SK-N-SH (cell line): ENCODE data around the gene FAM222A.

ENCODE experiments used
- EP300 ChIP-seq, 2 experiments: IDR thresholded peaks; 2 replicates each; pipeline versions ENCODE4 v1.4.0 to v1.6.1; 2012; ENCODE audit warnings: borderline replicate concordance in 1 of 2, low read depth in 1 of 2, low read length in 1 of 2
- MAX ChIP-seq: IDR thresholded peaks from 2 replicates; pipeline ENCODE4 v1.4.0; 2012; ENCODE audit warnings: low read depth
- MXI1 ChIP-seq: IDR thresholded peaks from 2 replicates; pipeline ENCODE4 v1.6.1; 2012; ENCODE audit warnings: mild to moderate bottlenecking, low read depth, low read length, improper control_type of control experiment
- POLR2AphosphoS5 ChIP-seq: IDR thresholded peaks from 2 replicates; pipeline ENCODE4 v1.6.1; 2012; ENCODE audit warnings: low read depth, low read length
- RAD21 ChIP-seq: IDR thresholded peaks from 2 replicates; pipeline ENCODE4 v1.6.1; 2012; ENCODE audit warnings: mild to moderate bottlenecking, low read length
- RFX5 ChIP-seq: IDR thresholded peaks from 2 replicates; pipeline ENCODE4 v1.6.1; 2012; ENCODE audit warnings: mild to moderate bottlenecking, improper control_type of control experiment, low read length
- SIN3A ChIP-seq: IDR thresholded peaks from 2 replicates; pipeline ENCODE4 v1.6.1; 2012; ENCODE audit warnings: low read depth, mild to moderate bottlenecking, low read length, moderate library complexity, borderline replicate concordance
- TAF1 ChIP-seq: IDR thresholded peaks from 2 replicates; pipeline ENCODE4 v1.6.1; 2012; ENCODE audit warnings: low read depth, mild to moderate bottlenecking, low read length, moderate library complexity, borderline replicate concordance
- YY1 ChIP-seq: IDR thresholded peaks from 2 replicates; pipeline ENCODE4 v1.4.0; 2012; ENCODE audit warnings: low read depth, mild to moderate bottlenecking
- TF ChIP-seq, protein P1 (sequence below): fragments of 200-600 bp; sonication (generic); IDR thresholded peaks from 2 replicates; pipeline ENCODE4 v1.6.1; 2017; ENCODE audit warnings: antibody characterized with exemption, mild to moderate bottlenecking, moderate library complexity

- no peak for TF ChIP-seq POLR2AphosphoS5
- TF ChIP-seq SIN3A = no peak
- TF ChIP-seq EP300 (IDR thresholded peaks at IDR 0.05; ENCODE audit: borderline replicate concordance in 1 of 2, low read depth in 1 of 2, low read length in 1 of 2) = no peak
- TF ChIP-seq, protein P1, sequence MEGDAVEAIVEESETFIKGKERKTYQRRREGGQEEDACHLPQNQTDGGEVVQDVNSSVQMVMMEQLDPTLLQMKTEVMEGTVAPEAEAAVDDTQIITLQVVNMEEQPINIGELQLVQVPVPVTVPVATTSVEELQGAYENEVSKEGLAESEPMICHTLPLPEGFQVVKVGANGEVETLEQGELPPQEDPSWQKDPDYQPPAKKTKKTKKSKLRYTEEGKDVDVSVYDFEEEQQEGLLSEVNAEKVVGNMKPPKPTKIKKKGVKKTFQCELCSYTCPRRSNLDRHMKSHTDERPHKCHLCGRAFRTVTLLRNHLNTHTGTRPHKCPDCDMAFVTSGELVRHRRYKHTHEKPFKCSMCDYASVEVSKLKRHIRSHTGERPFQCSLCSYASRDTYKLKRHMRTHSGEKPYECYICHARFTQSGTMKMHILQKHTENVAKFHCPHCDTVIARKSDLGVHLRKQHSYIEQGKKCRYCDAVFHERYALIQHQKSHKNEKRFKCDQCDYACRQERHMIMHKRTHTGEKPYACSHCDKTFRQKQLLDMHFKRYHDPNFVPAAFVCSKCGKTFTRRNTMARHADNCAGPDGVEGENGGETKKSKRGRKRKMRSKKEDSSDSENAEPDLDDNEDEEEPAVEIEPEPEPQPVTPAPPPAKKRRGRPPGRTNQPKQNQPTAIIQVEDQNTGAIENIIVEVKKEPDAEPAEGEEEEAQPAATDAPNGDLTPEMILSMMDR = no peak
- no peak for TF ChIP-seq MXI1
- no peak for TF ChIP-seq YY1
- no peak for TF ChIP-seq TAF1
- TF ChIP-seq RFX5 = no peak
- TF ChIP-seq RAD21 = no peak
- TF ChIP-seq MAX = no peak
Observed at GRCh38 chr12:109673379-109673778, 40.2 kb upstream of the FAM222A start.
